SJSA1 (cell line): Measurements from ENCODE around the gene AP1G2. TPM values are rescaled to one million over a fixed set of nuclear protein-coding genes. Genes with fewer than 3 reads are reported as not detected.

Experiments used
- DNase-seq, 2 experiments: peaks; one replicate each; pipeline ENCODE4 v3.0.0-alpha.2; 2015 to 2020; ENCODE audit warnings: low spot score in 2 of 2, low read depth in 1 of 2
- H3K27ac ChIP-seq: fragments of 250-450 bp; sonication (Bioruptor Pico); 2 replicates; pipeline ENCODE4 v1.5.1; 2020; ENCODE audit warnings: mild to moderate bottlenecking, moderate library complexity
- H3K27me3 ChIP-seq: fragments of 250-450 bp; sonication (Bioruptor Pico); replicated peaks from 2 replicates; pipeline ENCODE4 v1.5.1; 2020; ENCODE audit warnings: mild to moderate bottlenecking, moderate library complexity
- H3K36me3 ChIP-seq: fragments of 250-450 bp; sonication (Bioruptor Pico); 2 replicates; pipeline ENCODE4 v1.5.1; 2020; ENCODE audit warnings: mild to moderate bottlenecking
- H3K4me1 ChIP-seq: fragments of 250-450 bp; sonication (Bioruptor Pico); replicated peaks from 2 replicates; pipeline ENCODE4 v1.6.1; 2021; ENCODE audit warnings: mild to moderate bottlenecking
- H3K4me3 ChIP-seq: fragments of 250-450 bp; sonication (Bioruptor Pico); 2 replicates; pipeline ENCODE4 v1.5.1; 2020; ENCODE audit warnings: mild to moderate bottlenecking
- H3K9me3 ChIP-seq: fragments of 250-450 bp; sonication (Bioruptor Pico); replicated peaks from 2 replicates; pipeline ENCODE4 v1.5.1; 2020; ENCODE audit warnings: mild to moderate bottlenecking
- total RNA-seq: library from RNA; depleted of rRNA; stranded (reverse); fragments of >200 nt; shearing (Covaris generic); gene quantifications from 2 replicates; pipeline ENCODE4 v1.2.3, GENCODE V29; 2014

The AP1G2 gene
- total RNA-seq, 1 experiment from 2014 or later, result 0.74 TPM

DNA sequence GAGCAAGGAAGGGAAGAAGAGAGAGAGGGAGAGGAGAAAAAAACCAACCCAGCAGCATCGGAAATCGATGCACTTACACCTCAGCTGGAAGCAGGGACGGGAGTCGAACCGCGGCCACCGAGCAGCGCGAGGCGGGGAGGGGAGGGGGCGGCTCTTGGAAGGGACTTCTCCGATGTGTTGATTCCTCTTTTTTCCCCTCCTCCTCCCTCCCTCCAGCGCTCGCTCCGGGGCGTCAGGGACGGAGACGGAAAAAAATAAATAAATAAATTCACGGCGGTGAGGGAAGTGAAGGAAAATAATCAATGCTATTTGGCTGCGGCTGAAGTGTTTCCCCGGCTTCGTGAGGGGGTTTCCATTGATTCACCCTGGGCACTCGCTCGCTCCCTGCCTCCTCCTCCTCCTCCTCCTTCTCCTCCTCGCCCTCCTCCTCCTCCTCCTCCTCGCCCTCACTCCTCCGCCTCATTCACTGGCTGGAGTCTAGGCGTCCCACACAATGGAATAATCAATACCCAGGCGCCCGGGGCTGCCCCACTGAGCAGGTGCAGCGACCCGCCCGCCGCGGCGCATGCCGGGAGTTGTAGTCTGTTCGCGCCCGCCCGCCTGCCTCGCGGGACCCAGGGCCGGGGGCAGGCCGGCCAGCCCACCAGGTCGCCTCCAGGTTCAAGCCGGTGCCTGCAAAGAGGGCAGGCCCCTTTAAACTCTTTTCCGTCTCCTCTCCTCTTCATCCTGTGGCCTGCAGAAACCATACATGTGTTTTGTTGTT, 16.1 kb downstream of the AP1G2 start, which contains the start of gene ZFHX2:
Gene ZFHX2 (minus strand): TSS at position 500 of the 763 bp plus-strand sequence. CDS start 16,440 bp downstream, outside the sequence.
- no peak within 1 kb of the TSS for H3K27ac ChIP-seq
- peaks cover 9% of the 10 kb centered on the region for H3K4me1 ChIP-seq
- no peak within 1 kb of the TSS for H3K4me3 ChIP-seq
- DNase-seq, result no peak
- no peaks in the 10 kb centered on the region for H3K36me3 ChIP-seq
- H3K27me3 ChIP-seq, result peaks cover 49% of the 10 kb centered on the region
- no peaks in the 10 kb centered on the region for H3K9me3 ChIP-seq

DNA sequence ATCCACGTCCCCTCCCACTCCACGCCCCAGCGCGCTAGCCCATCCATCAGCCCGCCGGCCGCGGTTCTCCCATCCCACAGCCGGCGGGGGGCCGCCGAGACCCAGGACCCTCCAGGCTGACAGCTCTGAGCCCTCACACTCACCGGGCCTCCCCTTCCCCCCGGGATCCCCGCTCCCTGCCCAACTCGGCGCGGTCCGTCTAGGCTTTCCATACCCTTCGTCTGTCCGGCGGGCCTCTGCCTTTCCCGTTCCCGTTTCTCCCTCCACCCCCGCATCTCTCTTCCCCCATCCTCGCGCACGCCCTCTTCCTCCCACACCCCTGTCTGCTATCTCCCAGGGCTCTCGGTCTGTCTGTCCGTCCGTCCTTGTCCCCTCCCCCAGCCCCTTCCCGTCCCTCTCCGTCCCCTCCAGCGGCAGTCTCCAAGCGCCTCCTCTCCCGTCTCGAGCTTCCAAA, 16.8 kb downstream of the AP1G2 start:
- no peak for DNase-seq
- Histone ChIP-seq H3K4me3 (no peak overlapping the region), H3K27me3 (peaks cover 49% of the 10 kb centered on the region), H3K27ac (no peak overlapping the region), H3K9me3 (no peaks in the 10 kb centered on the region), H3K4me1 (peaks cover 8% of the 10 kb centered on the region), H3K36me3 (no peaks in the 10 kb centered on the region)

DNA sequence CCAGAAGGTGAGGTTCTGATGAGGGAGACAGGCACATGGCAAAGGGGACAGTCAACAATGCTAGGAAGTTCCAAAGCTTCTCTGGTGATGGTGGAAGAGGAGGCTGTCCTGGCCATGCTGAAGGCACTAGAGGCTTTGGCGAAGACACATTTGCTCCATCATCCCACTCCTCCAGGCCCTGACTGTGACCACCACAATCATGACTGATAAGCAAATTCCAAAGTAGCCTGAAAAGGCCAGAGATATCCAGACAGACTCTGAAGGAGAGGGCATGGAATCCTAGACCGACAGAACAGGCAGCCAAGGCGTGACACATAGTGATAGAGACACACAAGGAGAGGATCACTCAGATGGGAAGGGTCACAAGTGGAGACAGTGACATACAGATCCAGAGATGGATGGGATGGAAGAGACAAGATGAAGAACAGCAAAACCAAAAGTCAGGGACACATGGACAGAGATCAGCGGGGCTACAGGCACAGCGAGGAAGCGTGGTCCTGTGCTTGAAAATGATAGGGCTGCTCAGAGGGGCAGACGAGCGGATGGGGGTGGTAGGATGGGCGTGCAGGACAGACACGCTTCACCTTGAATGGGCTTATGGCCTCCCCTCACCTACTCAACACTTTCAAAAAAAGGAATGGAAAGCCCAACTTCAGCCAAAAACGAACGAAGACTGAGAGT, 17.3 kb downstream of the AP1G2 start:
- Histone ChIP-seq H3K4me3 (no peak overlapping the region), H3K36me3 (no peaks in the 10 kb centered on the region), H3K4me1 (peaks cover 8% of the 10 kb centered on the region), H3K27ac (no peak overlapping the region), H3K27me3 (peaks cover 54% of the 10 kb centered on the region), H3K9me3 (no peaks in the 10 kb centered on the region)
- DNase-seq, result no peak

DNA sequence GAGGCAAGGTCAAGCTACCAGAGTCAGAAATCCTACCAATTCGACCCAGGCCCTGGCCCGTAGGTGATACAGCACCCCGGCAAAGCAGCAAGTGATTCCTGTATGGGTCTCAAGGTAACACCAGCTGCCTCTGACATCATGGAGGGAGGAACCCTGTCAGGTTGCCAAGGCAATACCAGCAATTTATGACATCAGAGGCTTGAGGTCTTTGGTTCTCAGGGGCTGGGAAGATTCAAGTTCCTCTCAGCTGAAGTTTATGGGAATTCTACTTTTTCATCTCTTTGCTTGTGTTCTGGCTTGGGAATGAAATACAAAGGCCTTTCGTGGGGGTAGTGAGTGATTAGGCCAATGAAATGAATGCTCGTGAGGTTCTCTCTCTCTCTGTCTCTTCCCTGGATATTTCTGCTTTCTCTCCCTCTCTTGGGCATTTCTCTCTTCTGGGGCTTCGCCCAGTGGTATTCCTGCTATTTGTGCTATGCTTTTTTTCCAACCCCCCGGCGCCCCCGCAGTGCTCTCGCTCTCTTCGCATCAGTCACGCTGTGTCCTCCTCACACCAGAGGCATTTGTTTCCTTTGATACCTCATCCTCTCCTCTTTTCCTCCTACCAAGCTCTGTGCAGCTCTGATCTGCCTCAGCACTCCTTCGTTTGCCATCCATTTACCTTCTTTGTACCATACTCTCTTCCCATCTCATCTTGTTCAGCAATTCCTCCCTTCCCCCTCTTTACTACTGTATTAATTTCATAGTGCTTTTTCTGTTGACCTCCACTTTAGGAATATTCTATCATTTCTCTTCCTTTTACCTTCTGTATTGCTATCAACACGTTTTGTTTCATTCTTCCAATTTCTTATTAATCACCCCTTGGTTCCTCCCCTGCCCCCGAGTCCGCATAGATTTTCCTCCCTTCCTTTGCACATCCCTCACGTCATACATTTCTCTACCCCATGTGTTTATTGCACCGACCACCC, 19.0 kb downstream of the AP1G2 start:
- Histone ChIP-seq H3K27me3 (peaks cover 54% of the 10 kb centered on the region), H3K4me1 (peaks cover 8% of the 10 kb centered on the region), H3K9me3 (no peaks in the 10 kb centered on the region), H3K36me3 (no peaks in the 10 kb centered on the region), H3K27ac (no peak overlapping the region), H3K4me3 (no peak overlapping the region)
- DNase-seq, result no peak

DNA sequence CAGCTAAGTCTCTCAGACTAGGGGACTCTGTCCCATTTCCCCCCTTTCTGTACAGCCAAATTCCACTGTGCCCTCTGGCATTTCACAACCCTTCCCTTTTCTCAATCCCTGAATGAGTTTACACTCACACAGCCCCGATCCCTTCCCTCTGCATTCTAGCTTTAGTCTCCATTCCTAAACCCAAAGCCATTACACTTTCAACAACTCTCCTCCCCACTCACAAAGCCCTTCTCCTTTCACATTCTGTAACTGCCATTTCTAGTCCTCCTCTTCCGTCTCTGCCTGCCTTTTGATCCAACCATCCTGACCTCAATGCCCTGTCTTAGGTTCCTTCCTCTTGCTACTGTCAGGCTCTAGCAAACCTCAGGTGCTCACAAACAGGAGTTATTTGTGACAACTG, 19.7 kb downstream of the AP1G2 start:
- Histone ChIP-seq H3K27ac (no peak overlapping the region), H3K36me3 (no peaks in the 10 kb centered on the region), H3K9me3 (no peaks in the 10 kb centered on the region), H3K27me3 (peaks cover 58% of the 10 kb centered on the region), H3K4me3 (no peak overlapping the region), H3K4me1 (peaks cover 8% of the 10 kb centered on the region)
- DNase-seq, result no peak

DNA sequence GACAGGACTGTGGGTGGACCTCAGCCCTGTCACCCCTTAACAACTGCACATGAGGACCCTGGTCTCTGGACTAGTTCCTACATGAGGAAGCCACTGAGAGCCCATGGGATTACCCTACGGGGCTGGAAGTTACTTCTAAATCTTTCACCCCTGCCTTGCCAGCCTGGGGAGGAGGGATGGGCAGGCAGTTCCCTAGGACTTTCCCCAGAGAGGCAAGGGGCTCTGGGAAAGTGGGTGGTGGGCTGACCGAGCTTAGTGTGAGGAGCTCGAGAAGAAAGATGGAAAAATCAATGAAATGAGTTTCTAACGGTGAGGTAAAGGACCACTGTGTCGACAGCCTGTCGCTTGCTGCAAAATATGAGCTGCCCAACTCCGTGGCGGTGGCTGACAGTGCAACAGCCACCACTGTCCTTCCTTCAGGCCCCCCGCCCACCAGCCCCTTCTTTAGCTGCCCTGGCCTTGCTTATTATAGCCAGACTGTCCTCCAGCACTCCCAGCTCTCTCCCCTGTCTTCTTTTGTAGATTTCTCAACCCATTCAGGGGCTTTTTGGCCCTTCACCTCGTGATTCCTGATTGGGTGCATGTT, 21.0 kb downstream of the AP1G2 start:
- no peak overlapping the region for H3K27ac ChIP-seq
- no peak for DNase-seq

DNA sequence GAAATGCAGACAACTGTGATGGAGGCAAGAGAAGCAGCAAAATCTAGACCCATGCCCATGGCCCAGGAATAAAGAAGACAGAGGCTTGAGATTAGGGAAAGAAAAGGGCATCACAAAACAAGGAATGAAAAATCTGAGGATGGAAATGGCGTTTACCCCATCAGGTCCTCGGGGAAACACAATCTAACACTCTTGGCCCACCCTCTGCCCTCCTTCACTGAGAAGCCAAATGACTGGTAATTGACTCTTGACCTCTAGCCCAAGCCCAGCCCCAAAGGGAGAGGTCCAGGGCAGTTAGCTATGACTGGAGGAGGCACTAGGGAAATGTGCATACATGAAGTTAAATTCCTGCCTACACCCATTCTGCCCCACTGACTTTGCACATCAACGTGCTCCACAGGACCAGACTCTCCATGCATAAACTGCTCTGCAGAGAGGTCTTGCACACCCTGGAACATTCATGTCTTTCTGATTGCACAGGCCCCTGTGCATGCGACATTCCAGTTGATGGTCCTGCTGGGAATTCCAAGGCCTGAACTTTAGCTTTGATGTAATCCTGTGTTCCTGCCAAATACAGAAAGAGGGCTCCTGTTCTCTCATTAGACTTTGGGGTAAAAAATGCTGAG, 21.7 kb downstream of the AP1G2 start:
- Histone ChIP-seq H3K4me1 (no peaks in the 10 kb centered on the region), H3K9me3 (no peaks in the 10 kb centered on the region), H3K27ac (no peak overlapping the region), H3K4me3 (no peak overlapping the region), H3K27me3 (peaks cover 46% of the 10 kb centered on the region), H3K36me3 (no peaks in the 10 kb centered on the region)
- DNase-seq, result no peak

More for the DNA sequence above, 21.0 kb downstream of the AP1G2 start:
- H3K36me3 ChIP-seq, result no peaks in the 10 kb centered on the region
- no peak overlapping the region for H3K4me3 ChIP-seq
- peaks cover 53% of the 10 kb centered on the region for H3K27me3 ChIP-seq
- peaks cover 5% of the 10 kb centered on the region for H3K4me1 ChIP-seq
- H3K9me3 ChIP-seq, result no peaks in the 10 kb centered on the region

DNA sequence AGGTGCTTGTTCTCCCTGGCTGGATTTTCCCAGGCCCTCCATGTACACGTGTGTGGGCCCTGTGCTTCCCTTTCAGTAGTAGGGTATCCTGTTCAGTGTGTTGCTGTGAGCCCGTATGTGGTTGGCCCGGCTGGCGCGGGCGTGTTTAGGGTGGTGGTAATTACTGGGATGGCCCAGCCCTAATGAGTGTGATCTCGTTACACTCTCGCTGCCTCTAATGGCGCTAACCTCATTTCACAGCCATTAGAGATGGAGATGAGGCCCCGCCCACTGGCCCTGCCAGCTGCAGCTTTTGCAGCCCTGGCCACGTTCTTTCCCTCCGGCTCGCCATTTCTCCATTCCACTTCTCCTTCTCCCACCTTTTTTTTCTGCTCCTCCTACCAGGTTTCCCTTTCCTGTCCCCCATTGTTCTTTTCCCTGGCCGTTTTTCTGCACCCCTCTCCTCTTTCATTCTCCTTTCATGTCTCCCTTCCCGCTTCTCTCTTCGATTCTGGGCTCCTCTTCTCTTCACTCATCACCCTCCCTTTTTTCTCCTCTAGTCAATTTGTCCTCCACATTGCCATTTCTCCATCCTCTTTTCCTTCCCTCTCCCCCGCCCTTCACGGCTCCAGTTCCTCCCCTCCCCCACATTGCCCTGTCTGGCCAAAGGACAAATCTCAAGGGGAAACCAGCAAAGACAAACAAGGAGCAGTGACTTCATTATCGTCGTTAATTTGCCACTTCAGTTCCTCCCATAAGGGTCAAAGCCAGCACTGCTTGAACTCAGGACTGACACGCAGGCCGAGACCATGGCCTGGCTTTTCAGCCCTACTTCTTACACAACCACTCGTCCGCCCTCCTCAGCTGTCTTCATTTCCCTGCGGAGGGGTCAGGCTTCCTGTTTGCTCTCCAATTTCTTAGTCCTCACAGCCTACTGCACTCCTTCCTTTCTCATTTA, 22.8 kb downstream of the AP1G2 start:
- Histone ChIP-seq H3K36me3 (no peaks in the 10 kb centered on the region), H3K4me1 (no peaks in the 10 kb centered on the region), H3K27ac (no peak overlapping the region), H3K27me3 (peaks cover 35% of the 10 kb centered on the region), H3K9me3 (no peaks in the 10 kb centered on the region), H3K4me3 (no peak overlapping the region)
- DNase-seq, result no peak

DNA sequence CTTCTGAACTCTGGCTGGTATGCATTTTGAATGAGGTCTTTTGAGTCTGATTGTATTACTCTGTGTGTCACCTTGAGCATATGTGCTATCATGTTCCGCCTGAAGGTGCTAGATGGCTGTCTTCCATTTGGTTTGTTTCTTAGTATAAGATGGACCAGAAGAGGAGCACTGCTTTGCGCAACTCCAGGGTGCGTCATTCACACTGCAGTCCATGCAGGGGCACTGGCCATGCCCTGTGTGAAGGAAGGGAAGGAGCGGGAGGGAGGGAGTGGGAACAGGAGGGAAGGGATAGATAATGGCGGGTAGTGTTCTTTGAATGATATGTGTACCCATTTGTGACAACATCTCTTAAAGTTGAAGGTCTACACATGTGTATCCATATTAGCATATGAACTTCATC, 24.2 kb downstream of the AP1G2 start:
- H3K36me3 ChIP-seq, result no peaks in the 10 kb centered on the region
- no peaks in the 10 kb centered on the region for H3K9me3 ChIP-seq
- H3K27ac ChIP-seq, result no peak overlapping the region
- no peaks in the 10 kb centered on the region for H3K4me1 ChIP-seq
- DNase-seq, result no peak
- H3K4me3 ChIP-seq, result no peak overlapping the region
- H3K27me3 ChIP-seq, result peaks cover 27% of the 10 kb centered on the region

DNA sequence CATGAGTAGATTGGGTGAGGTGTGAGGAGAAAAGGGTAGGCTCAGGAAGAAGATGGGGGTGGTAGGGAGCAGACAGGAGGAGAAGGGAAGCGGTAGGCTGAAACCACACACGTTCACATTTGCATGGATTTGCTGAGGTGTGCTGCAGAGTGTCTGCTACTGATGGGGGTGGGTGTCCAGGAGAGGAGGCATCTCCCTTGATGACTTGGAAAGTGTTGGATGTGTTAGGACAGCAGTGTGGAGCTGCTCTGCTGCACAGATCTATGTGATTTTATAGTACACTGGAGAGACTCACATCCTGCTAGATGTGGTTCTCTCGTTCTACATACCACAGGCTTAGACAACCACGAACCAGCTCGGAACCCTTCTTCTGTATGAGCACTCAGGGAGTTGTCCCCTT, 25.3 kb downstream of the AP1G2 start:
- no peaks in the 10 kb centered on the region for H3K9me3 ChIP-seq
- DNase-seq, result no peak
- H3K27me3 ChIP-seq, result peaks cover 17% of the 10 kb centered on the region
- no peak overlapping the region for H3K4me3 ChIP-seq
- H3K27ac ChIP-seq, result no peak overlapping the region
- H3K4me1 ChIP-seq, result no peaks in the 10 kb centered on the region
- no peaks in the 10 kb centered on the region for H3K36me3 ChIP-seq

DNA sequence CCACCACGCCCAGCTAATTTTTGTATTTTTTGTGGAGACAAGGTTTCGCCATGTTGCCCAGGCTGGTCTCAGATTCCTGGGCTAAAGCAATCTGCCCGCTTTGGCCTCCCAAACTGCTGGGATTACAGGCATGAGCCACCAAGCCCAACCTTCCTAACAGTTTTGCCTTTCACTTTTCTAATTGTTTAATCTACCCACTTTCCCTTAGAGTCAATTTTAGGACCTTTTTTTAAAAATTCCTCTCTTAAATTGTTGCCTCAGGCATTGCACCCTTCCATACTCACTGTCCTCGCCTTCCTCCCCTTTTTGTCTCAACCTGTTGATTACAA, 27.5 kb downstream of the AP1G2 start:
- Histone ChIP-seq H3K4me1 (no peaks in the 10 kb centered on the region), H3K27ac (no peak overlapping the region), H3K36me3 (no peaks in the 10 kb centered on the region), H3K4me3 (no peak overlapping the region), H3K9me3 (no peaks in the 10 kb centered on the region), H3K27me3 (peaks cover 7% of the 10 kb centered on the region; the same call in 1 of the 2 replicates)
- no peak for DNase-seq
